Stimulated activated CD8-positive, alpha-beta memory T cell treated with anti-CD3 and anti-CD28 coated beads, Interleukin-12 subunit alpha, Interleukin-12 subunit beta, amount 100 ng/mL, for 24 hours (primary cell): ENCODE results near the gene VPREB1.
"Not testable (repeated sequence)": the region's sequence is repeated elsewhere in the genome, so short reads cannot be mapped to it uniquely, and the experiment has no call there.

Experiments used
- DNase-seq: peaks from one replicate; pipeline ENCODE4 v3.0.0-alpha.2; 2020; ENCODE audit errors: extremely low read depth

Gene VPREB1

DNA sequence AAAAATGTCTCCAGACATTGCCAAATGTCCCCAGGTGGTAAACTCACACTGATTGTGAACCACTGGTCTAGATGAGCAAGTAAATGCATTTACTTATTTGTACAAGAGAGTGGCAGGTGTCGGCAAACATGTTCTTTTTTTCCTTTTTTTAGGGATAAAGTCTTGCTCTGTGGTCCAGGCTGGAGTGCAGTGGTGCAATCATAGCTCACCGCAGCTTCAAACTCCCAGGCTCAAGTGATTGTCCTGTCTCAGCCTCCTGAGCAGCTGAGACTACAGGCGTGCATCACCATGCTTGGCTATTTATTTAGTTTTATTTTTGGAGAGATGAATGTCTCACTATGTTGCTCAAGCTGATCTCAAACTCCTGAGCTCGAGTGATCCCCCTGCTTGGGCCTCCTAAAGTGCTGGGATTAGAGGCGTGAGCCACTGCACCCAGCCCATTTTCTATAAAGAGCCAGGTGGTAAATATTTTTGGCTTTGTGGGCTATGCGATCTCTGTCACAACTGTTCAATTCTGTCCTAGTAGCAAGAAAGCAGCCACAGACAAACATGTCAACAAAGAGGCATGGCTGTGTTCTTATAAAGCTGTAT is 1.4 kb downstream of the VPREB1 start:
- no peak for DNase-seq

DNA sequence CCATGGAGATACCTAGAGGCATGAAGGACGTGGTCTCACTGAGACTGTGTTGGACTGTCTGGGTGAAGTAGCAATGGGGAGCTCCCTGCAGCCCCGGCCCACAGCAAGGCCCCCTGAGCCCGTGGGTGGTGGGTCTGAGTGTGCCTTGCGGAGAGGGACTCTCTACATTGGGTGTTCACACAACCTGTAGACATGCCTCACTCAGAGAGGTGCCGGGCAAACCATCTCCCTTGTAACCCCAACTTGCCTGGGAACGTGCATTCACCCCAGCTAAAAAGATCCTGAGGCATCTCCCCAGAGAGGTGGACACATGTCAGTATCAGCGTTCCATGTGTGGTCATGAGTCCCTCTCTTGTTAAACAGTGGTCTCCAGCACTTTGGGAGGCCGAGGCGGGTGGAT is 2.1 kb downstream of the VPREB1 start:
- no peak for DNase-seq

GRCh38 chr22:22248878-22249277 is 4.3 kb downstream of the VPREB1 start:
- DNase-seq = no peak

DNA sequence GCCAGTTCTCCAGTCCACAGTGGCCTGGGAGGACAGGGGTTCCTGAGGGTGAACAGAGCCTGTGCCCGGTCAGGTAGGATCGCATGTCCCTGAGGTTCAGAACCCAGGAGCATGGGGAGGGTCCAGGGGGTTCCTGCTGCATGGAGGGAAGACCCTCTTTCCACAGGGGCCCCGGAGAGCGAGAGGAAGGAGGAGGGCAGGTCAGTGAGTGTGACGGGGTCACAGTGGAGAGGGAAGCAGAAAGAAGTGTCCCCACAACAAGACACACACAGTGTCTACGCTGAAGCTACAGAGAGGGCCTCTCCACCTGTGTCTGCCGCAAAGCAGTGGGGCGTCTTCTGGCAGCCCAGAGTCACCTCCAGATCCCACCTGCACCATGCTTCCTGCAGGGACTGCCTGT is 6.1 kb downstream of the VPREB1 start:
- not testable (repeated sequence) for DNase-seq

DNA sequence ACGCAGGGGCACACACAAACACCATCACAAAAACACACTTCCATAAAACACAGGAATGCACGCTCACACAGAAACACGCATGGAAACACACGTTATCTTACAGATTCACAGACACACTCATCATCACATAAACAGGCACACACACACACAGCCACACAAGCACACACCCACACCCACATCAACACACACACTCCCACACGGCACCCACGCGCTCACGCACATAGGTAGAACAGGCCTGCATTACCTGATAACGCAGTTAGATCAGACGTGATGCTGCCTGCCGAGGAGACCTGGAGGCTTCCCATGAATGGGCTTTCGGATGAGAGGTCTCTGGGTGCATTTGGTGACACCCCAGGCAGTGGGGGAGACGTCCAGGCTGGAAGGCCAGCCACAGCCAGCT is 11.5 kb downstream of the VPREB1 start:
- DNase-seq = not testable (repeated sequence)

- not testable (repeated sequence) for DNase-seq
Observed at GRCh38 chr22:22258597-22259415, 14.2 kb downstream of the VPREB1 start.

DNA sequence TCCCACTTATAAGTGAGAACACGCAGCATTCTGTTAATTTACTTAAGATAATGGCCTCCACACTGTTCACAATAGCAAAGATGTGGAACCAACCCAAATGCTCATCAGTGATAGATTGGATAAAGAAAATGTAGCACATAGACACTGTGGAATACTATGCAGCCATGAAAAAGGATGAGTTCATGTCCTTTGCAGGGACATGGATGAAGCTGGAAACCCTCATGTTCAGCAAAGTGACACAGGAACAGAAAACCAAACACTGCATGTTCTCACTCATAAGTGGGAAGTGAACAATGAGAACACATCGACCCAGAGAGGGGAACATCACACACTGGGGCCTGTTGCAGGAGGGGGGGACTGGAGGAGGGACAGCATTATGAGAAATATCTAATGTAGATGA is 15.6 kb downstream of the VPREB1 start:
- not testable (repeated sequence) for DNase-seq

DNA sequence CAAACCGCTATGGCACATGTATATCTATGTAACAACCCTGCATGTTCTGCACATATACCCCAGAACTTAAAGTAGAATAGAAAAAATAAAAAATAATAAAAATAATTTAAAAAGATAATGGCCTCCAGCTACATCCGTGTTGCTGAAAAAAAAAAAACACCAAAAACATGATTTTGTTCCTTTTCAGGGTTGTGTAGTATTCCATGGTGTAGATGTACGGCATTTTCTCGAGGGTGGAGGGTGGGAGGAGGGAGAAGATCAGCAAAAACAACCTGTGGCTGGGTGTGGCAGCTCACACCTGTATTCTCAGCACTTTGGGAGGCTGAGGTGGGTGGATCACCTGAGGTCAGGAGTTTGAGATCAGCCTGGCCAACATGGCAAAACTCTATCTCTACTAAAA is 16.0 kb downstream of the VPREB1 start:
- DNase-seq = not testable (repeated sequence)

GRCh38 chr22:22262332-22263074 is 17.9 kb downstream of the VPREB1 start:
- DNase-seq = not testable (repeated sequence)

GRCh38 chr22:22263823-22264222 is 19.2 kb downstream of the VPREB1 start:
- DNase-seq = not testable (repeated sequence)

- DNase-seq = not testable (repeated sequence)
Observed at GRCh38 chr22:22270036-22270676, 25.6 kb downstream of the VPREB1 start.

DNA sequence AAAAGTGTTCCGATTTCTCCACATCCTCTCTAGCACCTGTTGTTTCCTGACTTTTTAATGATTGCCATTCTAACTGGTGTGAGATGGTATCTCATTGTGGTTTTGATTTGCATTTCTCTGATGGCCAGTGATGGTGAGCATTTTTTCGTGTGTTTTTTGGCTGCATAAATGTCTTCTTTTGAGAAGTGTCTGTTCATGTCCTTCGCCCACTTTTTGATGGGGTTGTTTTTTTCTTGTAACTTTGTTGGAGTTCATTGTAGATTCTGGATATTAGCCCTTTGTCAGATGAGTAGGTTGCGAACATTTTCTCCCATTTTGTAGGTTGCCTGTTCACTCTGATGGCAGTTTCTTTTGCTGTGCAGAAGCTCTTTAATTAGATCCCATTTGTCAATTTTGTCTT is 32.8 kb downstream of the VPREB1 start:
- not testable (repeated sequence) for DNase-seq

GRCh38 chr22:22284962-22285756 is 40.6 kb downstream of the VPREB1 start:
- DNase-seq = not testable (repeated sequence)

DNA sequence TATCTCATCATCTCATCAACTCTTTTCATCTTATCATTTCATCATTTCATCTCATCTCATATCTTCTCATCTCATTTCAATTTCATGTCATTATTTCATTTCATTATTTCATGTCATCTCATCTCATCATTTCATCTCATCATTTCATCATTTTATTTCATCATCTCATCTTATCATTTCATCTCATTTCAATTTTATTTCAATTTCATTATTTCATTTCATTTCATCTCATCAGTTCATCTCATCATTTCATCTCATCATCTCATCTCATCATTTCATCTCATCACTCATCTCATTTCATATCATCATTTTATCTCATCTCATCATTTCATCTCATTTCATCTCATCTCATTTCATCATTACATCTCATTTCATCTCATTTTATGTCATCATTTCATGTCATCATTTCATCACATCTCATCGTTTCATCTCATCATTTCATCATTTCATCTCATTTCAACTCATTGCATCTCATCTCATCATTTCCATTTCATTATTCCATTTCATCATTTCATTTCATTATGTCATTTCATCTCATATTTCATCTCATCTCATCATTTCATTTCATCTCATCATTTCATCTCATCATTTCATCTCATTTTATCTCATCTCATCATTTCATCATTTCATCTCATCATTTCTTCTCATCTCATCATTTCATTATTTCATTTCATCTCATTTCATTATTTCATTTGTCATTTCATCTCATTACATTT is 42.0 kb downstream of the VPREB1 start:
- DNase-seq = not testable (repeated sequence)

DNA sequence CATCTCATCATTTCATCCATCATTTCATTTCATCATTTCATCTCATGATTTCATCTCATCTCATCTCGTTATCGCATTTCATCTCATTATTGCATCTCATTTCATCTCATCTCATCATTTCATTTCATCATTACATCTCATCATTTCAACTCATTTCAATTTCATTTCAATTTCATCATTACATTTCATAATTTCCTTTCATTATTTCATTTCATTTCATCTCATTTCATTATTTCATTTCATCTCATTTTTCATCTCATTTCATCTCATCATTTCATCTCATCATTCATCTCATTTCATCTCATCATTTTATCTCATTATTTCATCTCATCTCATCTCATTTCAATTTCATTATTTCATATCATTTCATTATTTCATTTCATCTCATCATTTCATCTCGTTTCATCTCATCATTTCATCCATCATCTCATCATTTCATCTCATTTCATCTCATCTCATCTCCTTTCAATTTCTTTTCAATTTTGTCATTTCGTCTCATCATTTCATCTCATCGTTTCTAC is 42.6 kb downstream of the VPREB1 start:
- not testable (repeated sequence) for DNase-seq

DNA sequence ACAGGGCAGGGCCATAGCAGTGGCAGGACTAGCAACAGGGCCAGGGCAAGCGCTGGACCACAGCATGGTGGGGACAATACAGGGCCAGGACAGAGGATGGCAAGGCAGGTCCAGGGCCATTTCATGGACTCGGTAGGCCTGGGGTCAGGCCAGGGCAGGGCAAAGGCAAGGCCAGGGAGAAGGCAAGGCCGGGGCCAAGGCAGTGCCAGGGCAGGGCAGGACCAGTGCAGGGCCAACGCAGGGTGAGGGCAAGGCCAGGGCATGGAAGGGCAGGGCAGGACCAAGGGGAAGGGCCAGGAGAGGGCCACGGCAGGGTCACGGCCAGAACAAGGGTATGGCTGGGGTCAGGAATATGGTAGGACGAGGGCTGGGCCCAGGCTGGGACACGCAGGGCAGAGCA is 45.1 kb downstream of the VPREB1 start:
- not testable (repeated sequence) for DNase-seq

DNA sequence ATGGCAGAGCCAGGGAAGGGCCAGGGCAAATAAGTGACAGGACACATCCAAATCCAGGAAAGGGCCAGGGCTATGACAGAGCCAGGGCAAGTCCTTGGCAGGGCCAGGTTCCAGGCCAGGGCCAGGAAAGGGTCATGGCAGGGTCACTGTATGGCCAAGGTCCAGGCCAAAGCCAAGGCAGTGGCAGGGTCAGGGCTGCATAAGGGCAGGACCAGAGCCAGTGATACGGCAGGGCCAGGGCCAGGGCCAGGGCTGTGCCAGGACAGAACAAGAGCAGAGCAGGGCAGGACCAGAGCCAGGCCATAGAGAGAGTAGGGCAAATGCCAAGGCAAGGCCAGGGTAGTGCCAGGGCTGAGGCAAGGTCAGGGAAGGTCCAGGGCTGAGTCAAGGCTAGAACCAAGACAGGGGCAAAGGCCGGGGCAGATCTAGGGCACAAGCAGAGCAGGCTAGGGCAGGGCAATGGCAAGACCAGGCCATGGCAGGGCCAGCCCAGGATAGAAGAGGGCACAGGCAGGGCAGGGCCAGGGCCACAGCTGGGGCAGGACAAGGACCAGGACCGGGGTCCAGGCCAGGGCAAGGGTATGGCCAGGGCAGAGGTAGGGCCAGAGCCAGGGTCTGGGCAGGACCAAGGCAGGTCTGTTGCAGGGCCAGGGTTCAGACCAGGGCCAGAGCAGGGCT is 46.7 kb downstream of the VPREB1 start:
- DNase-seq = not testable (repeated sequence)

- DNase-seq = not testable (repeated sequence)
Observed at GRCh38 chr22:22292656-22293055, 48.1 kb downstream of the VPREB1 start.

- DNase-seq = not testable (repeated sequence)
Observed at GRCh38 chr22:22293436-22293835, 48.9 kb downstream of the VPREB1 start.

GRCh38 chr22:22294641-22295040 is 50.1 kb downstream of the VPREB1 start:
- not testable (repeated sequence) for DNase-seq
